Stimulated activated CD4-positive, alpha-beta T cell treated with anti-CD3 and anti-CD28 coated beads, TNF-alpha, amount 100 ng/mL, for 48 hours (primary cell): ENCODE measurements around the gene CA4.

Experiments used
- DNase-seq, 3 donors: peaks; one replicate each; pipeline ENCODE4 v3.0.0-alpha.2; 2020; ENCODE audit warnings: low read depth in 3 of 3

Gene CA4

GRCh38 chr17:60130466-60130865 lies 19.3 kb upstream of the CA4 start:
- DNase-seq = no peak

GRCh38 chr17:60134396-60135150 lies 15.2 kb upstream of the CA4 start:
- peak in 1 of 3 donors; percentile 11 for DNase-seq

- DNase-seq = peak; percentile 65 to 80 (median 77)
Observed at GRCh38 chr17:60135151-60135950, 14.4 kb upstream of the CA4 start.

- DNase-seq = no peak
Observed at GRCh38 chr17:60135951-60136666, 13.7 kb upstream of the CA4 start.

- DNase-seq = no peak
Observed at GRCh38 chr17:60137731-60138130, 12.0 kb upstream of the CA4 start.

- DNase-seq = no peak
Observed at GRCh38 chr17:60138769-60139437, 10.9 kb upstream of the CA4 start.

DNA sequence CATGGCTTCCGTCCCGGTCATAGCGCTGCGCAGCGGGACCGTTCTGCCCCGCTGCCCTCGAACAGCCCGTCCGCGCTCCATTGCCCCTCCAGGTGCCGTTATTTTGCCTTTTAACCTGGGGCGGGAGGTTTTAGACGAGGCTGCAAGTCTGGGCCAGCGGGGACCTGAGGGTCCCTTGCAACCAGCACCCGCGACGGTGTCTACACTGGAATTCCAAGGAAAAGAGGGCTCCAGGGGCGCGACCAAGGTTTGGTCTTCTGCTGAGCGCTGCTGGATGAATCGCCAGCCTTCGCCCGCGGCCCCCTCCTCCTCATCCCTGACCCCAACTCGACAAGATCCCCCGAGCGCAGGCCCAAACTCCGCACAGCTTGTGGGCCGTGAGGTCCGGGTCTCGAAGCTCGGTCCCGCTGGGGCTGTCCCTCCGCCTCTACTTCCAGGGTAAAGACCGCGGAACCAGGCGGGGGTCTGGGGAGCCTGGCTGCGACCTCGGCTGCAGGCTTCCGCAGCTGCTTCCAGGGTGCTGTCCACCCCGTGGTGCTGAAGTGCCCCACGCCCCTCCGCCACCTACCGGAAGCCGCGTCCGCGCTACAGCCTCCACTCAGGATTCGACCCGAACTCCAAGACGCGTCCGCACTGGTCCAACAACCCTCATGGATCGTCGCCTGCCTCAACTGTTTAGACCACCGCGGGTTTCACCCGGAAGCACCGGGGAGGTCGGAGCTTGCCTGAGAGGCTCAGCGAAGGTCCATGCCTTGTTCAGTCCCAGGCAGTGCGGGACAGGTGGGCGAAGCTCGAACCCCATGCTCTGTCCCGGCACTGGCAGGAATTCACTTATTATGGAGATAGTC lies 10.1 kb upstream of the CA4 start:
- peak; percentile 30 to 55 (median 31) for DNase-seq

- DNase-seq = no peak
Observed at GRCh38 chr17:60141111-60142018, 8.4 kb upstream of the CA4 start.

- DNase-seq = peak; percentile 62 to 81 (median 65)
Observed at GRCh38 chr17:60142872-60143499, 6.8 kb upstream of the CA4 start.

DNA sequence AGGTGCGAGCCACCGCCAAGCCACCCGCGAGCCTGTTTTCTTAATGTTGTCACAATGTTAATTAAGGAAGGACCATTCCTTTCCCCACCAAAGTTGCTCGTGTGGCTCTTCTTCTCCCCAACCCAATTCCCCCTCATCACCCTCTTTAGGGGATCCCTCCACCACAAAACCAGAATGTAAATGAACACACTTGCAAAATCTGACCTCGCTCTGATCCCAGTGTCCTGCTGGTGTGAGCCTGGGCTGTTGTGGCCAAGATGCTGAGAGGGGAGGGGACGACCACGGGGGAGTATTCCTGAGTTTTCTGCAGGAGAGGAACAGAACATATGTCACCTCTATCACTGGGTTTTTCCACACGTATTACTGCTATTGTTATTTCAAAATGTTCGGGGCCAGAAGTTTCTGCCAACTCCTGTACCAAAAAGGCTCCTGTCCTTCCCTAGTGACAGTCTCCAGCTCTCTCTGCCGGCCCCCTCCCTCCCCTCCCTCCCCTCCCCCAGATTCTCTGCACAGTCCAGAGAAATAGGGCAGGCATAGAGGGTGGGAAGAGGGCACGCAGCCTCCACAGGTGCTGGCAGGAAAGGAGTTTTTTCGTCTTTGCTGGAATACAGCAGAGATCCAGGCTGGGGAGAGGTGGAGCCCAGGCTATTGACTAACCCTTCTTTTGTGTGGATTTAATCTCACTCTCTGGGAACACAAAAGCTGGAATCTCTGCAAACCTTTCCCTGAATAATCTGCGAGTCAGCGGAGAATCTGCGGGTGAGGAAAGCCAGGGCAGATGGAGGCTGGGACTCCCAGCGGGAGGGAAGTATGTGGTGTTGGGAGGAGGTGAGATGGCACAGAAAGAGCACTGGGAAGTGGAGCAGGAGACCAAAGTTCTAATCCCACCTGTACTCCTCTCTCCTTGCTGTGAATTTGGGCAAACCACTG lies 4.5 kb upstream of the CA4 start:
- DNase-seq = no peak

DNA sequence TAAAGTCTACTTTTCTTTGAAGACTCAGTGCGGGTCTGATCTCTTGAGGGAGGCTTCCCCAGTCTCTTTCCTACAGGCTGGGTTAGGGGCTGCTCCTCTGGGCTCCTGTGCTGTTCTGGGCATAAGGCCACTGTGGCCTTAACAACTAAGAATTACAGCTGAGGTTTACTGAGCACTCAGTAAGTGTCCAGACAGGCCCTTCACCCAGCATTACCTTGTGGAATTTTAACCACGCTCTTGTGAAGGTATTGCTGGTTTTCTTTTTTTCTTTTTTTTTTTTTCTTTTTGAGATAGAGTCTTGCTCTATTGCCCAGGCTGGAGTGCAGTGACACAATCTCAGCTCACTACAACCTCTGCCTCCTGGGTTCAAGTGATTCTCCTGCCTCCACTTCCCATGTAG lies 3.6 kb upstream of the CA4 start:
- DNase-seq = no peak

- no peak for DNase-seq
Observed at GRCh38 chr17:60147553-60148223, 2.1 kb upstream of the CA4 start.

GRCh38 chr17:60148373-60148772 lies 1.4 kb upstream of the CA4 start:
- no peak for DNase-seq

DNA sequence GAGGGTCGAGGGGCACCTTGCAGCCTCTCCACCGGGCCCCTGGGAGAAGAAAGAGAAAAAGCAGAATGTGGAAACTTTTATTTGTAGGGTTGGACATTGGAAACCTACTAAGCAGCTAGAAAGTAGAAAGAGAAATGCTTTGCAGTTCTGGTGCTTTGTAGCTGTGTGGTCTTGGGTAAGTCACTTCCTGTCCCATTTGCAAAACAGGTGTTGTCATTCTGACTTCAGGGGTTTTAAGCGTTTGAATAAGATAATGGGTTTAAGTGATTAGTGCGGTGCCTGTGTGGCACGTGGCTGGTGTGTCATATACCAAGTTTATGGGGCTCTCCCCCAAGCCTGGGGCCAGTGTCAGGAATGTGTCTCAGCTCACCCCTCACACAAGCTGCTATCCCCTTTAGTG lies 1.6 kb downstream of the CA4 start:
- DNase-seq = no peak

DNA sequence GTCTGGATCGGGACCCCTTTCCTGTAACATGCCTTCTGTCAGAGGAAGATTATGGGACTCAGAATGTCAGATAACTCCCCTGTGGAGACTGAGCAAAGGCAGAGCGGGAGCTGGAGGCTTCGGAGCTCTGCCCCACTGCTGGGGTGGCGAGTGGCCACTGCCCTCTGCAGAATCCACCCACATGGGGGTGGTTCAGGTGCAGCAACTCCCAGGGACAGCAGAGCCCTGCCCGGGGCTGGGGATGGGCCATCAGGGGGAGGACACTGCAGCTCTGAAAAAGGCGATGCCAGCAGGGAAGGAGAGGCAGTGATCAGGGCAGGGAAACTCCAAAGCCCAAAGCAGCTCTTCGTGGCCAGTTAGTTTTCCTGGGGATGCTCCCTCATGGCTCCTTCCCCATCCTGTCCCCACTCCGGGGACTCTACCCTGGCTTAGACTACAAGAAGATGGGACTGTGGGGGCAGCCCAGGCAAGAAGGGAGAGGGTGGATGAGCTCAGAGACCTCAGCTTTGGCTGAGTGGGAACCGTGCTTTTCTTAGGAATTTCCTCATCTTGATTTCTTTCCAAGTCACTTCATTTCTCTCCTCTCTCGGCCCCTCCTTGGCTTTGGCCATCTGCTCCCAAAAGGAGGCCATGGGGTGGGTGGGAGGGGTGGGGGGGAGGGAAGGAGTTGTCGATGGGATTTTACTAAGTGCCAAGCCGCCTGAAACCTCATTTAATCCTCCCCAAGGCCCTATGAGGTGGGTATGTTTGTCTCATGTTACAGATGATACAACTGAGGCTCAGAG lies 4.0 kb downstream of the CA4 start:
- no peak for DNase-seq

- DNase-seq = no peak
Observed at GRCh38 chr17:60154616-60155426, 5.0 kb downstream of the CA4 start.
